NK-92 (cell line): Measurements from ENCODE around the gene BAK1.
"Not testable (repeated sequence)": the region's sequence is repeated elsewhere in the genome, so short reads cannot be mapped to it uniquely, and the experiment has no call there.

ENCODE experiments used
- DNase-seq: peaks from one replicate; lab custom pipeline; 2025; ENCODE audit not compliant: unreplicated experiment; lab: John Stamatoyannopoulos, UW

The BAK1 gene

GRCh38 chr6:33557376-33557775, 22.7 kb downstream of the BAK1 start:
- DNase-seq = no peak

DNA sequence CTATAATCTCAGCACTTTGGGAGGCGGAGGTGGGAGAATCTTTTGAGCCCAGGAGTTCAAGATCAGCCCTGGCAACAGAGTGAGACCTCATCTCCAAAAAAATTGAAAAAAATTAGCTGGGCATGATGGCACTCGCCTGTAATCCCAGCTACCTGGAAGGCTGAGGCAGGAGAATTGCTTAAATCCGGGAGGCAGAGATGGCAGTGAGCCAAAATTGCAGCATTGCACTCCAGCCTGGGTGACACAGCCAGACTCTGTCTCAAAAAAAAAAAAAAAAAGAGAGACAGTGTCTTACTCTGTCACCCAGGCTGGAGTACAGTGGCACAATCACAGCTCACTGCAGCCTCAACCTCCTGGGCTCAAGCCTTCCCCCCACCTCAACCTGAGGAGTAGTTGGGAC, 27.2 kb downstream of the BAK1 start:
- not testable (repeated sequence) for DNase-seq

GRCh38 chr6:33552252-33552651, 27.8 kb downstream of the BAK1 start:
- DNase-seq = no peak

GRCh38 chr6:33551538-33551937, 28.5 kb downstream of the BAK1 start:
- DNase-seq = no peak

DNA sequence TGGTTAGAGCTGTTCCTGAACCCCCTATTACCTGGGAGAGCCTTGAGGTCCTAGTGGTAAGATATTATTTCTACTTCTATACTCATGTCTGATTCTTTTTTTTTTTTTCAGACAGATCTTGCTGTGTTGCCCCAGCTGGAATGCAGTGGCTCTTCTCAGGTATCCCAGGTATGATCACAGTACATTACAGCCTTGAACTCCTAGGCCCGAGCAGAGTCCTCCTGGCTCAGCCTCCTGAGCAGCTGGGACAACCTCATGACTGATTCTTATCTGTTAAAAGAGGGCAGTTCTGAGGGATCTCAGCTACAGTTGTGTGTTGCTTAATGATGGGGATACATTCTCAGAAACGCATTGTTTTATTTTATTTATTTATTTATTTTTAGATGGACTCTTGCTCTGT, 30.2 kb downstream of the BAK1 start:
- DNase-seq = no peak

GRCh38 chr6:33549196-33549595, 30.9 kb downstream of the BAK1 start:
- DNase-seq = no peak

DNA sequence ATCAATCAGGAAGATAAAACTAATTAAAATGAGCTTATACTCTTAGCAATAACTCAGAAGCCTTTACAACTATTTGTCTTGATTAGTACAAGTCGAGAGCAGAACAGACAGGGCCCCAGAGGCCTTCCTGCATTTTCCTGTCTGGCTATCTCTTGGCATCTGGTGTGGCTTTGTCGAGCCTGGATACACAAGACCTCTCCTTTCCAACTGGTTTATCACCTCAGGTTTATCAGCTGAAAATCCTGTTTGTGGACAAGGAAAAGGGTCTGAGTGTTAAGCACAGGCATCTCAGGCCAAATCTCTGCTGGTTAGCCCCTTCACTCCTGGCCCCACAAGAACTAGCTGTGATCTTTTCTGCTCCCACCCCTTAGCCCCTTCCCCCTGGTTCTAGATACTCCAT, 32.6 kb downstream of the BAK1 start:
- DNase-seq = no peak

DNA sequence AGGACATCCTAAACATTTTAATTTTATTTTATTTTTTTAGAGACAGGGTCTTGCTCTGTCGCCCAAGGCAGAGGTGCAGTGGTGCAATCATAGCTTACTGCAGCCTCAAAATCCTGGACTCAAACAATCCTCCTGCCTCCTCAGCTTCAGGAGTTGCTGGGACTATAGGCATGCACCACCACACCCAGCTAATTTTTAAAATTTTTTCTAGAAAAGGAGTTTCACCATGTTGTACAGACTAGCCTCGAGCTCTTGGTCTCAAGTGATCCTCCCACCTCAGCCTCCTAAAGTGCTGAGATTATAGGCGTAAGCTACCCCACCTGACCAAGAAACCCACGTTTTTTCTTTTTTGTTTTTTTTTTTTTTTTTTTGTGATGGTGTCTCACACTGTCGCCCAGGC, 33.3 kb downstream of the BAK1 start:
- DNase-seq = no peak

DNA sequence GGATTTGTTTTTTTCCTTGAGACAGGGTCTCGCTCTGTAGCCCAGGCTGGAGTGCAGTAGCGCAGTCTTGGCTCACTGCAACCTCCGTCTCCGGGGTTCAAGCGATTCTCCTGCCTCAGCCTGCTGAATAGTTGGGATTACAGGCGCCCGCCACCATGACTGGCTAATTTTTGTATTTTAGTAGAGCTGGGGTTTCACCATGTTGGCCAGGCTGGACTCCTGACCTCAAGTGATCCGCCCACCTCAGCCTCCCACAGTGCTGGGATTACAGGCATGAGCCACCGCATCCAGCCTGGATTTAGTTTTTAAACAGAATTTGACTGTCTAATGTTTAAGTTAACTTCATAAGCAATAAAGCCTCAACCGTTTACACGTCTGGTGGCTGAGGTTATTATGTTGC, 34.8 kb downstream of the BAK1 start:
- DNase-seq = not testable (repeated sequence)

- DNase-seq = no peak
These were observed 37.0 kb downstream of the BAK1 start for GRCh38 chr6:33543116-33543515.

DNA sequence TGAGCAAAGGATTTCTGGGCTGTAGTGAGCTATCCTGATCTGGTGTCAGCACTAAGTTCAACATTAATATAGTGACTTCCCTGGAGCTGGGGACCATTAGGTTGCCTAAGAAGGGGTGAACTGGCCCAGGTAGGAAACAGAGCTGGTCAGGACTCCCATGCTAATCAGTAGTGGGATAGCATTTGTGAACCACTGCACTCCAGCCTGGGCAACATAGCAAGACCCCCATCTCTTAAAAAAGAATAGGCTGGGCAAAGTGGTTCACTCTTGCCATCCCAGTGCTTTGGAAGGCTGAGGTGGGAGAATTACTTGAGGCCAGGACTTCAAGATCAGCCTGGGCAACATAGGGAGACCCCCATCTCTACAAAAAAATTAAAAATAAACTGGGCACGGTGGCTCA, 39.3 kb downstream of the BAK1 start:
- DNase-seq = no peak

DNA sequence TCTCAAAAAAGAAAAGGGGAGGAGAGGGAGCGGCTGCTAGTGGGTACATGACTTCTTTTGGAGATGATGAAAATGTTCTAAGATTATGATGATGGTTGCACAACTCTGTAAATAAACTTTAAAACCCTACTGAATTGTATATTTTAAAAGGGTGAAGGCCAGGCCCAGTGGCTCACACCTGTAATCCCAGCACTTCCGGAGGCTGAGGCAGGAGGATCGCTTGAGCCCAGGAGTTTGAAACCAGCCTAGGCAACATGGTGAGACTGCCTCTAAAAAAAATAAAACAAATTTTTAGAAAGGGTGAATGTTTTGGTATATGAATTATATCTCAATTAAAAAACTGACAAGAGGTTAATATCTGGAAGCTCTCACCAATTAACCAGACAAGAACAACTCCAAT, 45.4 kb downstream of the BAK1 start:
- DNase-seq = no peak

GRCh38 chr6:33533163-33533869, 46.8 kb downstream of the BAK1 start:
- not testable (repeated sequence) for DNase-seq

DNA sequence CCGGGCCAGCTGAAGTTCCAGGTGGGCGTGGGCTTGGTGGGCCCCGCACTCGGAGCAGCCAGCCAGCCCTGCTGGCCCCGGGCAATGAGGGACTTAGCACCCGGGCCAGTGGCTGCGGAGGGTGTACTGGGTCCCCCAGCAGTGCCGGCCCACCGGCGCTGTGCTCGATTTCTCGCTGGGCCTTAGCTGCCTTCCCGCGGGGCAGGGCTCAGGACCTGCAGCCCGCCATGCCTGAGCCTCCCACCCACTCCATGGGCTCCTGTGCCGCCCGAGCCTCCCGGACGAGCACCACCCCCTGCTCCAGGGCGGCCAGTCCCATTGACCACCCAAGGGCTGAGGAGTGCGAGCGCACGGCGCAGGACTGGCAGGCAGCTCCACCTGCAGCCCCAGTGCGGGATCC, 47.6 kb downstream of the BAK1 start:
- not testable (repeated sequence) for DNase-seq

DNA sequence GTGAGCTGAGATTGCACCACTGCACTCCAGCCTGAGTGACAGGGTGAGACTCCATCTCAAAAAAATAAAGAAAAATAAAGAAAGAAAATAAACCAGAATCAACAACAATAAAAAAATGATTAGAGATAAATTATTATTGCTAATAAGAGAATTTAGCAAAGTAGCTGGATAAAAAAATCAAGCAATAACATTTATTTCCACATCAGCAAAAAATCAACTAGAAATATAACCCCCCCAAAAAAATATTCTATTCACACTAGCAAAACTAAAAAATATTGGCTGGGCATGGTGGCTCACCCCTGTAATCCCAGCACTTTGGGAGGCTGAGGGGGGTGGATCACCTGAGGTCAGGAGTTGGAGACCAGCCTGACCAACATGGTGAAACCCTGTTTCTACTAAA, 49.5 kb downstream of the BAK1 start:
- DNase-seq = not testable (repeated sequence)
